Stimulated activated CD4-positive, alpha-beta T cell treated with anti-CD3 and anti-CD28 coated beads, Interleukin-2, amount 100 ng/mL, for 24 hours (primary cell): ENCODE measurements around the gene HIVEP3.

Source experiments
- DNase-seq, 2 donors: peaks; one replicate each; pipeline ENCODE4 v3.0.0-alpha.2; 2020

Gene HIVEP3

DNA sequence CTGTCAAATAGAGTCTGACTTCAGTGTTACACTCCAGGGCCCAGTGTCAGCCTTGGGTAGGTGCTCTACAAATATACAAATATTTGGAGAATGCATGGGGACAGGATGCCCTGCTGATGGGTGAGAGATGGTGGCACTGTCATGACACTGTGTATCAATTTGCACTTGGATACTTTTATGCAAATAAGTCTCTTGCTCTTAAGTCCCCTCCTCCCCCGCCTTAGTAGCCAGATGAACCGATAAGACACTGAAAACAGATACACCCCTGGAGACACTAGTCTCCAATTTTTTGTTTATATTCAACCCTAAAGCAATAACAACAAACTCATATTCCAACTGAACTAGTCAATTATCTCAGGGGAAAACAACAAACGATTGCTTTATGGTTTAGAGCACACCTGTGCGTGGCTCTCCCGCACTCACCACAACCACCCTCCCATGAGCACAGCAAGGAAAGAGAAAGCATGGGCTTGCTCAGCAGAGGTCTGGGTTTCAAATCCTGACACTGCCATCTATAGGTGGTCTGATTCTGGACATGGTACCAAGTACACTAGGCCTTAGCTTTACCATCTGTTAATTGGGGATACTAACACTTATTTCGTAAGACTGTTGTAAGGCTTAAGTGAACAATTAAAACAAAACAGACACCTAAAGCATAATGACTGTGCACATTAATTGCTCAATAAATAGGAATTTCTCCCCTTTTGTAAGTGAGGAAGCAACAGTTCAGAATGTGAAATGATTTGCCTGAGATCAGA is 50.3 kb downstream of the HIVEP3 start:
- no peak for DNase-seq

DNA sequence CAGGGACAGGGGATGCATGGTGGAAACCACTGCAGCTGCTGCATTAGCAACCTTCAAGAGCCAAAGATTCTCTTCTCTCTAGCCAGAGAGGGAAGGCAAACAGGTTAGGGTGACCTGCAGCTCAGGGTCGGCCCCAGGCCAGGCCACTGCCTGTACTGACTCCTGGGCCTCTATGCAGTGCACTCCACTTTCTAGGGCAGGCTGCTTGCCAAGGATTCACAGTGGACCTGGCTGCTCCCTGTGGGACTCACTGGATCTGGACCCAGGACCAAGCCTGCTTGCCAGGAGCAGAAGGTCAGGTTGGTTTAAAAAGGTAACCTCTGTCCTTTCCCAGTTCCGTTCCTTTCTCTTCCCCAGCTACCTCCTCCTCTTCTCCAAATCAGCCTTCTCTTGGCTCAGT is 52.4 kb downstream of the HIVEP3 start:
- DNase-seq = no peak

DNA sequence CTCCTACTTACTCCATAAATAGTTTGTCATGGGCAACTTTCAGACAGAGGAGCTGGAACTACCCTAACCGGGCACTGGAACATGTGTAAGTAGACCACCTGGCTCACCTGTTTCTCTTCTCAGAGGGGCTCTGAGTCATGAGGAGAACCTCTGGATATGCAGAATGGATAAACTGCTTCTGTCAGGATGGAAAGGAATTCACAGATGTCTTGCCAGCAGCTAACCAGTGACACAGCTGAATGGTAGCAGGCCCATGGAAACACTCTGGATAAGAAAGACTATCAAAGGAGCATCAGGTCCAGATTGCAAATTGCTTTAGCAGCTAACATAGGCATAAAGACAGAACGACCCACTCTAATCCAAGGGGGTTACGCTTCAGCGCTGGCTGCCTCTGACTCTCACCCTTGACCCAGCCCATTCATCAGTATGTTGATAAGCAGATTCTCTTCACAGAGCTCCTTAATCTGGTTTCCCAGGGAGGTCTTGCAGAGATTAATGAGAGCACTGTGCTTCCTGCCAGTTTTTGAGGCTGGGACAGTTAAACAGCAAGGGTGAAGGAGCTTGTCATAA is 54.2 kb downstream of the HIVEP3 start:
- DNase-seq = no peak

DNA sequence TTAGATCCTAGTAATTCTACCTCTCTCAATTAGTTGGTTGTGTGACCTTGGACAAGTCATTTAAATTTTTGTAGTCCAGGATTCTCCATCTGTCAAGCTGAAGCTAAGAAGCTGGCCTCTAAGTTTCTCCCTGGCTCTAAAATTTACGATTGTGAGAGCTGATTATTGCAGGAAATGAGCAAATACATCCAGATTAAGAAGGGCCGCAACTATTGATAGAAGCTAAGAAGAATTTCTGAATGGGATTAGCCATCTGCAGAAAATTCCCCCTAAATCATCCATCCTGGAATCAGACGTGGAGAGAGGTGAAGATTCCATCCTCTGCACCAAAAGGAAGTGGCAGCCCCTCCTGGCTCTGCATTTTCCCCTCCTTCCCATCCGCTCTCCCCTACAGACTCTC is 55.0 kb downstream of the HIVEP3 start:
- DNase-seq = no peak

DNA sequence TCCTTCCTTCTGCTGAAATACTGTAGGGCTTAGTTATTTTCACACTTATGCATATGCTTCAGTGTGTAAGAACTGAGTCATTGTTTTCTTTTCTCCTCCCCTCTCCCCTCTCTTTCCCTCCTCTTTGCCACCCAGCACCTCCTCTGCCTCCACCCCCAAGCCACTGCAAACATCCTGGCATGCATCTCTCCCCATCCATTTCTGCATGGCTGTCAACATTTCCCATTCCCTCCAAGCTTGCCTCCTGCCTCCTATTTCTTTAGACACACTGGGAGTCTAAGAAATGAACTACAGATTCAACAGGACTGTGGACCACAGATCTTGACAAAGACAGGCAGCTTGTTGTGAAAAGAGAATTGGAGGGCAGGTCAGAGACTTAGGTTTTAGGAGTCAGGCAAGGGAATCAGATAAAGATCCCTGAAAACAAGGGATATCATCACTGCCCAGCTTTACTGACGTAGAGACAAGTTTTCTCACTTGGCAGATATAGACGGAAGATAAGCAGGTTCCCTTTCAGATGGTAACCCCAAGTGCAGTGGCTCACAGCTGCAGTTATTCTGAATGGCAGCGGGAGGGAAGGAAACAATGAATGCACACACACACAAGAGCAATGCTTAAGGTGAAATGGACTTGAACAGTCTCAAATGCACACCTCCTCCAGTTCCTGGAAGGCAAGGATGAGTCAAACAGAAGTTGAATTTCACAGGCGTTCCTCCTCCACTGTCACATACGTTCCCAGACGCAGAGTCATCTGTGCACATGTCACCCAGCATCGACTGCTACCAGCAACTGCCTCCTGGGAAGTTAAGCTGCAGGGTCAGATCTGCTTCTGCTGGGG is 56.1 kb downstream of the HIVEP3 start:
- peak; percentile 61 to 65 for DNase-seq

DNA sequence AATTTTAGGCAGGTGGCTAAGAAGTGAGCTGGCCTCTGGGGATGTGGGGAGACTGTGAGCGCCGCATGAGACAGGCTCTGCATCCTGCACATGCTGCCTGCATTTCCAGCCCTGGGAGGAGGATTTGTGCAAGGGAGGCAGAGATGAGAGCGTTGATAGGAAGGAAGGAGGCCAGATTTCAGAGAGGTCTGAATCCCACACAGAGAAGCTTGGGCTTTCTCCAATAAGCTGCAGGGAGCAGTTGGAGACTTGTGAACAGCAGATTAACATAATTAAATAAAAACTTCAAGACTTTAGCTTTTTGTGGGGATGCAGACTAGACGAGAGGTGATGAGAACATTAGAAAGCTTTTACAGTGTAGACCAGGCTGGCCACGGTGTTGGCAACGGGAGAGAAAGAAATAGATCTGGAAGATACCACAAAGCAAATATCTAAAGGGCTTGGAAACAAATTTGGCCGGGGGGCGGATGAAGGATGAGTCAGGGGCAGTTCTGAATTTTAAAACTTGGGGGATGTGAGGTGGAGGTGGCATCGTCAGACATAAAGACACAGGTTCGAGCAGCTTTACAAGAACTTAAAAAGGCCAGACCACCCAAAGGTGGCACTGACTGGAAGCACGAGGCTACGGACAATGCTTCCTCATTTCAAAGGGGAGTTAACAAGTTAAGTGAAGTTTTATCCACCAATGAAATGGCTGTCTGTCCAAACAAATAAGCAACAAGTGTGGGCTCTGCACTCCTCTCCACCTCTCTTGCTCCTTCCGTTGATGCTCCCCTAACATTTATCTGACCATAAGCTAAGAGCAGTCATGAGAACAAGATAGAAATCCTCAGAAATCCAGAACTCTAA is 57.0 kb downstream of the HIVEP3 start:
- no peak for DNase-seq

DNA sequence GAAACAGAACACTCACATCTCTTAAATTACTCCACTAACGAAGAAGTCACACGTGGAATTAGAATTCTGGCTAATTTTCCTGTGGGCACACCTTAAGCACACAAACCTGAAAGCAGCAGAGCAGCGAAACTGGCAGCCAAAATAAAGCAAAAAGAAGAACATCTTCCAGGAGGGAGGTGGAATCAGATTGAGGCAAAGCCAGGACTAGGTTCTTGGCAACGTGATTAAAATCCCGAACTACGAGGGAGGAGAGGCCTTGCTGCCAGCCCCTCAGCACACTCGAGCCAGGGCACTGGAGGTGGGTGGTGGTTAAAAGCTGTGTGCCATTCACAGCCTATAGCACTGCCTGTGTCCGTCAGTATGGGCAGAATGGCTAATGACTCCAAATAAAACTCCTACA is 58.0 kb downstream of the HIVEP3 start:
- DNase-seq = no peak

DNA sequence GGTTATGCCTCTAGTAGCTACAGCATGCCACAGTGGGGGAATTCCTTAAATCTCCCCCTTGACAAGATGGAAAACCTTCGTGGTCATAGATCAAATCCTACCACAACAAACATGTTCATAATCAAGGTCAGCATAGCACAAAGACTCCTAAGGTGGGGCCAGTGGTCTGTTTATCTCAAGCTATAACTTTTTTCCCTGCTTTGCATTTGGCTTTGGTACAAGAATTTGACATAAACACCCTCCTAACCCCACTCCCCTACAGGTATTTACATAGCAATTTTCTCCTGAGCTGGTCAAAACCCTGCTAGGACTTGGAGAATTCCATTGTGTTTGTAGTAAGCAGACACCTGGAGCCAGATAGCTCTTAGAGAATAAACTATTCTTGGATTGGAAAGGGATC is 58.5 kb downstream of the HIVEP3 start:
- no peak for DNase-seq

DNA sequence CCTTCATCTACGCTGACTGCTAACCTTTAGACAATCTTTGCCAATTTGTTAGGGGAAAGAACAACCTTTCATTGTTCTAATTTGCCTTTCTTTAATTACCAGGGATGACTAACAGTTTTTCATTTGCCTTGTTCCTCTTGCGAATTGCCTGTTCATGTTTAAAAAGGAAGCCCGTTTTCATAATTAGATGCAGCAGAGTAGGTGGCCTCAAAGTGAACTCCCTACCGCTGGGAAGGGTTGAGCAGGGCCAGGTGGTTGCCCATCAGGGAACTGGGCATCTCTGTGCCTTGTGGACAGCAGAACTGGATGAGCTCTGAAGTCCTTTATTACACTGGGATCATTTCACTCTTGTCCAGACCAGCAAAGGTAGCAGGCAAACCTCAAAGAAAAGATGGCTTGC is 59.0 kb downstream of the HIVEP3 start:
- no peak for DNase-seq

DNA sequence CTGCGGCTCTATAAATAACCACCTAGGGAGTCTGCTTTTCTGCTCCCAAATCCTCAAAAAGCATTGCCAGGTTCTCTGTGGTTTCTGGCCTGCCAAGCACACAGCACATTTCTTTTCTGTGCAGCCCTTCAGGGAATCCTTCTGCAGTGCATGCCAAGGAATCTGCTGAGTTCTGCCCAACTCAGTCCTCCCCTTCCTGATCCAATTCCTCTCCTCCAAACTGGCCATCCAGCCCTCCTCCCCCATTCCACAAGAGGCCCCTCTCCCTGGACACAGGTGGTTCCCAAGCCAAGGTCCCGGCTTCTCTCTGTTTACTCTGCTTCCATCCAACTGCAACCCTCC is 61.8 kb downstream of the HIVEP3 start:
- DNase-seq = no peak

DNA sequence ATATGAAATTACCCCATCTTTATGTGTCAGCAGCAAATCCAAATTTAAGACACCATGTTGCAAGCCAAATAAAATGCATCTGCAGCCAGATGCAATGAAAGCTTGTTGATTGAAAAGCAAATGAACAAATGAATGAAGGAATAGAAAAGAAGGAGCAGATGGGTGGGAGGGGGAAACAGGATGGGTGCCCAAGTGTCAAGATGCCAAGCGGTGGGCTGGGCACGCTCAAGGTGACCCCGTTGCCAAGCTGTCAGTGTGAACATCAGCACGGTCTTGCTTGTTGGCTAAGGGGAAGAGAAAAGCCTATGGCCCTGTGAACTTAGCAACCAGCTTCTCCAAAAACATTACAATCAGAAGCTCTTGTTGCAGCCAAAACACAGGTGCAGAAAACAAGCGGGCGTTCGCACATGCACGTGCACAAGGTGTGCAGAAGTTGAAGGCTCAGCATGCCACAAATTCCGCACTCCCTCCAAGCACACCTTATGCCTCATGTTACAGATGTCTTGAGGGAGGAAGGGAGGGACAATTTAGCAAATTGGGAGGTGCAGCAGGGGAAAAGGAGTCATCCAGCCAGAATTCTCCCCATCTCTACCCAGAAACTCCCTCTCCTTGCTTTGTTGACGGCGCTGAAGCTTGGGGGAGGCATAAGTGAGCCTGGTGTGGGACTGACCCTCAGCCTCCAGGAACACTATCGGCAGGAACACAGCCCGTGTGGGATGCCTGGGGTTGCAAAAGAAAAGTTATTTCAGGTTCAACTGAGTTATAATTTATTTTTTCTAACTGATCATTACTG is 62.4 kb downstream of the HIVEP3 start:
- DNase-seq = no peak

DNA sequence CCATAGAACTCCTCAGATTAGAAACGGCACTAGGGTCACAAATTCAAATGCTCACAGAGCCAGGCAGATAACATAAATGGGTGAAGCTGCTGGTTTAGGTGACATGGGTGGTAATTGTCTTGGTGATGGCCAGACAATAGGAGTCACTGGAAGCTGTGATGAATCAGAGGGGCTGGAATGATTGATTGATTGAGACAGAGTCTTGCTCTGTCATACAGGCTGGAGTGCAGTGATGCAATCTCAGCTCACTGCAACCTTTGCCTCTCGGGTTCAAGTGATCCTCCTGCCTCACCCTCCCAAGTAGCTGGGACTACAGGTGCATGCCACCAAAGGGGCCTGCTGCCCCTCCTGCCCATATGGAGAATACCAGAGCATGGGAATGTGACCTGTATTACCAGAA is 63.0 kb downstream of the HIVEP3 start:
- DNase-seq = no peak

DNA sequence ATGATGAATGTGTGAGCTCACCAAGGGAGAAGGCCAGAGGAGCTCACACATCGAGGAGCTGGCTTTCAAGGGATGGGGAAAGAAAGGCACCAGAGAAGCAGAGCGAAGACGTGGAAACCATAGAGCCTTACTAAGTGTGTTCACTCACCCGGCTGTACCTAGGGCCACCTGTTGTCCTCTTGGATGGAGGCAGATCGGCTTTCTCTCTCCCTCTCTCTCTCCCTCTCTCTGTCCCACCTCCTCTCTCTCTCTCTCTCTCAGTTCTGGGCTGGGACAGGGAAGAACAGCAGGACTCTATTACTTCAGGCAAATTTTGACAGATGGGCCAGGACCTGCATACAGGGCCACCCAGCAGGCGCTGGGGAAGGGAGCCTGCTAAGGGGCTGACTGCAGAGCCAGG is 64.8 kb downstream of the HIVEP3 start:
- no peak for DNase-seq

DNA sequence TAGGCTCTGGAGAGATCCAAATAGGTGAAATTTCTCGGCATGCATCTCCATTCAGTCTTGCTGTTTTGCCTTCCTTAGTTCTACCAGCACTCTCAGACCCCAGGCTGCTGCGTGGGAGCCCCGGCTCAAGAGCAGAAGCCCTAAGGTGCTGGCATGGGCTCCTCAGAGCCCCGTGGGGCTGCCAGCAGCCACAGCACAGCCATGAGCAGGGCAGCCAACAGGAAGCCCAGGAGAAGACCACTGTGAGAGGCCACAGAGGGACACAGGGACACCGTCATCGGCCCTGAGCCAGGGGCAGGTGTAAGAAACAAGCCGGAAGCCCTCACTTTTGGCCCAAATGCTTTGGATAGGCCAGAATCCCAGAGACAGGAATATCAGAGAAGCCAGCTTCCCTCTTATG is 66.6 kb downstream of the HIVEP3 start:
- no peak for DNase-seq

DNA sequence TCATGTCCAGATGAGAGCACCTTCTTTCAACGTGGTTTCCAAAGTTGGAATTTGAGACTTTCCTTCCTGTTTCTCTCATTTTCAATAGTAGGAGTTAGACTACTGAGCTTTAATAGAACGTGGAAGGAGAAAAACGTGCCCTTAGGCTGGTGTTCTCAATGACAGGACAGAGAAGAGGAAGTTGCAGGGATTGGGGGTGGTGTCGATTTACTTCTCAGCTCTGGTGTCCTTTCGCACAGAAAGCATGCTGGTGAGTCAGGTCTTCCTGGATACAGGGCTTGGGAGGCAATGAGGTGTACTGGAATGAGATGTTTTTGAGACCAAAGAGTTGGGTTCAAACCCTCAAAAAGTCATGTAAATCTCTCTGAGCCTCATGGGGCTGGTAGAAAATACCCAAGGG is 67.1 kb downstream of the HIVEP3 start:
- DNase-seq = no peak

DNA sequence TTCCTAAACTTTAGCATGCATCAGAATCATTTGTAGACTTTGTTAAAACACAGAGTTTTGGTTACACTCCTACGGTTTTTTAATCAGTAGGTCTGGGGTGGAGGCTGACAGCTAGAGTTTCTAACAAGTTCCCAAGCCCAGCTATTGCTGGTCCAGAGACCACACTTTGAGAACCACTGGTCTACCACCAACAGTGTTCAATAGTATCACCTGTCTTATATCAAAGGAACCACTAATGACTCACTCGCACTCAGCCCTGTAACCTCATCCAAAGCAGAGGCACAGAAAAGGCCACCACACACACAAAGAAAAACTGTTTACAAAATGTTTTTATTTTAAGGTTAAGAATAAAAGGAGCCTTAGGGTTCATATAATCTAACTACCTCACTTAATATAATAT is 68.7 kb downstream of the HIVEP3 start:
- DNase-seq = no peak

DNA sequence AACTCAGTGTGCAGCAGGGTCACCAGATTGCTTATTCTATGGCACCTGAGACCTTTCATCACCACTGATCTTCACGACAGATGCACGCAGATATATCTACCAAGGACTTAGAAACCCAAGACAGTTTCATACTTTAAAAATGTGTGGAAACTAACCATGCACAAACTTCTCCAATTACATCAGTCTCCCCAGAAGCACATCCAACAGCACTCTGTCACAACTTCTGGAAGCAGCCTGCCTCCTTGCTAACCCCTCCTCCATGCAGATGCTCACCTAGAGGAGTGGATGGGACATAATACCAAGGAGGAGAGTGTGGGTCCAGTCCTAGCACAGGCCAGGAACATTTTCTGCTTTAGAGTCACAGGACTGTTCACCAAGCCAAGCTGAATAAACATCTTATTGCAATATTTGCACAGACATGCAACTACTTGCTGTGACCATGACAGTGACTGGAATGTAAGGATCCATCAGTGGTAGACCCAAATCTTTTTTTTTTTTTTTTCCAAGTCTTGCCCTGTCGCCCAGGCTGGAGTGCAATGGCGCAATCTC is 69.4 kb downstream of the HIVEP3 start:
- no peak for DNase-seq

DNA sequence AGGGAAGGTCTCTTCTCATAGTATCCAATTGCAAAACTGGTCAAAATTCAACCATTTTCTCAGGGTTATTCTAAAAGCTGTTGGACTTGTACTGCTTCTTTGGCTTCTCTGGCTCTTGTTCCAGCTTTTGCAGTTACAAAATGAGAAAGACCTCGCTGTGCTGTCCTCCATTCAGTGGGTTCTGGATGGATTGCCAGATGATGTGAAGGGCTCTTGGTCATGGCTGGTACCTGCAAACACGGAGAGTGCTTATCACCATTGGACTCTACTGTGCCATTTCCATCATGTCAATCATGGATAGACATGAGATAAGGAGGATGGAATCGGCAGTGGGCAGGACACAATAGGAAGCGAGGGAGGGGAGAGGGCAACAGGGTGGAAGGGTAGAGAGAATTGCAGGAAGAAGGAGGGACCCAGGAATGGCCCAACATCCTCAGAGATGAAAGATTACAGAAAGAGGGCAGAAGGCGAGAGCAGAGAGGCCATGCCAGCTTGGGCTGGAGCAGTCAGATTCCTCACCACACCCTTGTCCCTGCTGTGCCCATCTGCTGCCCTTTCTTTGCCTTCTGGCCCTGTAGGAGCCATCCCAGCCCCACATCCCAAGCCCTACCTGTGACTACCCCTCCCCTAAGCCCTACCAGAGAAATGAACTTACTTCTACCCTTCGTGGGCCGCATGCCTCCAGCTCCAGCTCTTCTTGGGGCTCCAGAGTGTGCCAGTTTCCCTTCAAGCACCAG is 70.3 kb downstream of the HIVEP3 start:
- DNase-seq = no peak

DNA sequence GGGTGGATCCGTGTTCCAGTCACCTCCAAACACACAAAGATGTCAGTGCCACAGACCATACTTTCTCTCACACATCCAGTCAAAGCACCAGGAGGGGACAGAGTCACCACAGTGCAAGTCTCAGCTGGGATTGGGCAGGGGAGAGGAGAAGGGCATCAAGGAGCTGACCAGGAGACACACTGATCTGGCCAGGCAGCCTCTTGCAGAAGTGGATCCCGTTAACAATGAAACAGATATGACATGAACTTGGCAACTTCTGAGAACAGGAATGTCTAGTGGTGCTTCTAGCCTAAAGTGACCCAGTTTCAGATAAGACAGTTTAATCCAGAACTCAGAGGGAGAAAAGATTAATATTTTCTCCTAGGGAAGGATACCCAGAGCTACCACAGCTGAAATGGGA is 71.0 kb downstream of the HIVEP3 start:
- DNase-seq = no peak

DNA sequence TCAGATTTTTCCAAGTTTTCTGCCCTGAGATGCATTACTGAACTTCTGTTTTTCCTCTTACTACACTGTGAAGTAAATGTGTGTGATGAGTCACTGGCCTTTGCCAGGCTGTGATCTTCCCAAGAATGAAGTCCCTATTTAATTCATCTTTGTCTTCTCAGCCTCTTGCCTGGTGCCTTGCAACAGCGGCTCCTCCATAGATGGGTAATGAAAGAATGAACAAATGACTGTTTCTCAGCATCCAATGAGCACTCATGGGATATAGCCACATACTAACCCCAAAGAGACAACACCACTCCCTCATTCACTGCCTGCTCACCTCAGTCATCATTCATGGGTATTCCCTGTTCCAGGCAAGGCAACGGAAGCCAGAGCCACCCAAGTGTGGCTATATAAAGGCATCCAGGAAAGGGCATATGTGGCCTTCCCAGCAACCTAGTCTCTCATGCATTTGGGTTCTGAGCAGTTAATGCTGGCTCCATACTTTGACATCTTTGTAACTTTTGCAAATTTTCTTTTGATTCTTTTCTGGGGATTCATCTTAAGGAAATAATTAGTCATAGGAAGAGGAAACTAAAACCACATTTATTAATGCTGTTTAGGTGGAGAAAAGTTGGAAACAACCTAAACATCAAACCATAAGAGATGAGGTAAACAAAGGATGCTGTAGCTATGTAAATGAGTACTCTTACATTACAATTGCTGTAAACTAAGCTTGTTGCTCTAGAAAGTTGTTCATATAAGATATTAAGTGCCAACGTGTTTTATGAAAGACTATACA is 71.9 kb downstream of the HIVEP3 start:
- DNase-seq = no peak
